Mammary epithelial cell (primary cell): ENCODE results near the gene ANKRD28.

Source experiments
- CTCF ChIP-seq, 2 donors: IDR thresholded peaks in 1 of 2; conservative IDR thresholded peaks in 1 of 2; 2 replicates each; pipeline ENCODE4 v1.5.1; 2011 to 2012; ENCODE audit warnings: inconsistent platforms in 2 of 2, low read length in 2 of 2, mild to moderate bottlenecking in 2 of 2, control low read depth in 1 of 2, low read depth in 1 of 2; ENCODE audit not compliant: insufficient read depth in 1 of 2; ENCODE audit errors: extremely low read depth in 1 of 2
- EZH2 ChIP-seq: IDR thresholded peaks from 2 replicates; pipeline ENCODE4 v1.6.1; 2012; ENCODE audit warnings: low read length, inconsistent platforms, borderline replicate concordance

GRCh38 chr3:15690748-15691147 is 107.0 kb downstream of the ANKRD28 start:
- no peak for TF ChIP-seq CTCF (conservative IDR thresholded peaks at IDR 0.05 in 1 of 2, IDR thresholded peaks at IDR 0.05 in 1 of 2; ENCODE audit: extremely low read depth in 1 of 2, insufficient read depth in 1 of 2, low read depth in 1 of 2, low read length in 2 of 2)
- TF ChIP-seq EZH2 = no peak
